ENCODE data around the gene MCUB. TPM values are rescaled to one million over a fixed set of nuclear protein-coding genes. Genes with fewer than 3 reads are reported as not detected.

The MCUB gene
- total and polyA plus RNA-seq, 5 experiments from 2014 or later = 147 to 201 (median 160) TPM

- POLR2A ChIA-PET = no interaction called here
- Mint-ChIP-seq H3K4me1 (peaks cover 0 to 1% (median 0%) of the 10 kb centered on the region in 4 donors), H3K4me3 (no peak overlapping the region), H3K36me3 (no peaks in the 10 kb centered on the region), H3K9me3 (no peaks in the 10 kb centered on the region), H3K27me3 (peaks cover 0 to 12% (median 7%) of the 10 kb centered on the region in 5 donors), H3K27ac (no peak overlapping the region)
- DNase-seq (no peak), ATAC-seq (no peak)
Measured at GRCh38 chr4:109735566-109736365, 175.7 kb downstream of the MCUB start.

Other genes with a start within 250 kb of the MCUB start
- gene SEC24B, start 126.4 kb upstream of the MCUB start, total RNA-seq = 10 to 100 TPM; 38.9 to 39.6 TPM
- 10 to 100 TPM in 2 of 3 donors, 1 to 10 TPM in 1; 8.3 to 17.2 (median 10.5) TPM for gene SEC24B, start 126.4 kb upstream of the MCUB start, polyA plus RNA-seq
- 10 to 100 TPM; 17.8 to 19.4 TPM for gene CASP6, start 143.2 kb downstream of the MCUB start, total RNA-seq
- 10 to 100 TPM; 57.2 to 87.7 (median 73.6) TPM for gene CASP6, start 143.2 kb downstream of the MCUB start, polyA plus RNA-seq
- gene PLA2G12A, start 169.8 kb downstream of the MCUB start, total RNA-seq = 10 to 100 TPM; 16.0 to 20.3 TPM
- 10 to 100 TPM; 51.6 to 56.9 (median 53.7) TPM for gene PLA2G12A, start 169.8 kb downstream of the MCUB start, polyA plus RNA-seq
- gene CFI, start 241.8 kb downstream of the MCUB start, total RNA-seq = not detected
- not detected for gene CFI, start 241.8 kb downstream of the MCUB start, polyA plus RNA-seq

Measured in naive thymus-derived CD8-positive, alpha-beta T cell (primary cell).